ENCODE data around the gene PCNX4. TPM values are rescaled to one million over a fixed set of nuclear protein-coding genes. Genes with fewer than 3 reads are reported as not detected.

Gene PCNX4
- total RNA-seq, 2 donors from 2014 or later = 49.9 to 136 TPM

DNA sequence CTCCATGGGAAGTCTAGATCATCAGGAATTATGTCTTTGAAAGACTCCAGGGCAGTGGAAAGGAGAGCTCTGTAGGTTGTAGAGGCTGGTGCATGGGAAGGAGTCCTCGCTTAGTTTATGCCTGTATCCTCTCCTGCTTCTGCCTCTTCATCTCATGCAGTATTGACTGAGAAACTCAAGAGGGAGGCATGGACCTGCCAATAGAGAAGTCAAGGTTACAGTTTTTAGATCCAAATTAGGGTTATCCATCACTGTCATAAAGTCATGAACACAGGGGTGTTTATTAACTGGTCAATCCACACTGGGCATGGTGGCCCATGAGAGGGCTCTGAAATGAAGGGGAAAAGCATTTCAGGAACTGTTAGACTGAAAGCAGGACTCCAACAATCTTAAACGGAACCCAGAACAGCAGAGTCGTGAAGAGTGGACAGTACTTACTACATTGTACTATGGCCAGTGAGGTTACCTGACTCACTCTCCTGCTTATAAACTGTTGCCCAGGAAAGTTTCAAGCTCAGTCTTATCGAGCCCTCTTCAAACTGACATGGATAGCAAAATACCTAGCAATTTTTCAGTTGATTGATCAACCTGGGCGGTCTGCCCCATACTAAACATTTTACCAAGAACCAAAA is 103.6 kb downstream of the PCNX4 start:
- TF ChIP-seq POLR2AphosphoS5 (IDR thresholded peaks at IDR 0.05) (no peak), CTCF (IDR thresholded peaks at IDR 0.05) (peak in 1 of 4 experiments; percentile 25)
- intact Hi-C loops (cut with DNase I) = no loop called here
- no peak overlapping the region for H3K4me3 ChIP-seq
- peak overlapping the region; percentile 13 to 44 for H3K27ac ChIP-seq
- peaks cover 6% of the 10 kb centered on the region for H3K4me1 ChIP-seq (replicated peaks)
- 91% methylated on average over 5 of the region's 5 CpGs for WGBS
- DNase-seq (ENCODE audit: low spot score) = no peak
- no peaks in the 10 kb centered on the region for H3K36me3 ChIP-seq
- no peaks in the 10 kb centered on the region for H3K27me3 ChIP-seq (replicated peaks; ENCODE audit: insufficient read depth)
- no peaks in the 10 kb centered on the region for H3K9me3 ChIP-seq

DNA sequence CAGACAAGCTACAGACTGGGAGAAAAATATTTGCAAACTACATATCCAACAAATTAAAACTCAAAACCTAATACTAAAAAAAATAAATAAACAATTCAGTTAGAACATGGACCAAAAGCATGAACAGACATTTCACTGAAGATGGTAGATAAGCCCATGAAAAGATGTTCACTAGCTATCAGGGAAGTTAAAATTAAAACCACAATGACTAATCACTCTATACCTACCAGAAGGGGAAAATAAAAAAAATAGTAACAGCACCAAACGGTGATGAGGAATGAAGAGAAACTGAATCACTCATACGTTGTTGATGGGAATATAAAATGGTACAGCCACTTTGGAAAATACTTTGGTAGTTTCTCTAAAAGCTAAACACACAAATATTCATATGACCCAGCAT is 104.6 kb downstream of the PCNX4 start:
- WGBS = 16% methylated on average over 2 of the region's 2 CpGs

GRCh38 chr14:60197629-60198303 is 106.0 kb downstream of the PCNX4 start:
- no peak for DNase-seq (ENCODE audit: low spot score)
- intact Hi-C loops (cut with DNase I) = no loop called here

More for the DNA sequence above, 104.6 kb downstream of the PCNX4 start:
- no peaks in the 10 kb centered on the region for H3K36me3 ChIP-seq
- peak overlapping the region in 1 of 2 donors; percentile 44 for H3K27ac ChIP-seq
- intact Hi-C loops (cut with DNase I) = no loop called here
- H3K27me3 ChIP-seq (replicated peaks; ENCODE audit: insufficient read depth) = no peaks in the 10 kb centered on the region
- peaks cover 6% of the 10 kb centered on the region for H3K4me1 ChIP-seq (replicated peaks)
- DNase-seq (ENCODE audit: low spot score) = no peak
- no peak for TF ChIP-seq POLR2A (IDR thresholded peaks at IDR 0.05)
- no peak for TF ChIP-seq CTCF (IDR thresholded peaks at IDR 0.05)
- TF ChIP-seq POLR2AphosphoS5 (IDR thresholded peaks at IDR 0.05) = no peak
- no peaks in the 10 kb centered on the region for H3K9me3 ChIP-seq
- H3K4me3 ChIP-seq = no peak overlapping the region

GRCh38 chr14:60199321-60199720 is 107.6 kb downstream of the PCNX4 start:
- Histone ChIP-seq H3K4me3 (no peak overlapping the region), H3K27me3 (replicated peaks; ENCODE audit: insufficient read depth) (no peaks in the 10 kb centered on the region), H3K36me3 (no peaks in the 10 kb centered on the region), H3K4me1 (replicated peaks) (peaks cover 6% of the 10 kb centered on the region), H3K27ac (no peak overlapping the region), H3K9me3 (no peaks in the 10 kb centered on the region)
- TF ChIP-seq POLR2AphosphoS5 (IDR thresholded peaks at IDR 0.05) (no peak), CTCF (IDR thresholded peaks at IDR 0.05) (no peak), POLR2A (IDR thresholded peaks at IDR 0.05) (no peak)
- no peak for DNase-seq (ENCODE audit: low spot score)
- intact Hi-C loops (cut with DNase I) = no loop called here

More at GRCh38 chr14:60197629-60198303, 106.0 kb downstream of the PCNX4 start:
- no peaks in the 10 kb centered on the region for H3K9me3 ChIP-seq
- H3K27ac ChIP-seq = no peak overlapping the region
- 92% methylated on average over 1 of the region's 1 CpG for WGBS
- H3K27me3 ChIP-seq (replicated peaks; ENCODE audit: insufficient read depth) = no peaks in the 10 kb centered on the region
- TF ChIP-seq POLR2AphosphoS5 (IDR thresholded peaks at IDR 0.05) = no peak
- TF ChIP-seq POLR2A (IDR thresholded peaks at IDR 0.05) = no peak
- TF ChIP-seq CTCF (IDR thresholded peaks at IDR 0.05) = no peak
- no peak overlapping the region for H3K4me3 ChIP-seq
- H3K4me1 ChIP-seq (replicated peaks) = peaks cover 6% of the 10 kb centered on the region
- H3K36me3 ChIP-seq = no peaks in the 10 kb centered on the region

All from prostate gland (tissue), 2 donors.